ENCODE data around the gene ERBB4.
A peak's percentile ranks its signal among the peaks of the same experiment; 100 is the strongest.
"Not testable (repeated sequence)": the region's sequence is repeated elsewhere in the genome, so short reads cannot be mapped to it uniquely, and the experiment has no call there.

ERBB4 gene

DNA sequence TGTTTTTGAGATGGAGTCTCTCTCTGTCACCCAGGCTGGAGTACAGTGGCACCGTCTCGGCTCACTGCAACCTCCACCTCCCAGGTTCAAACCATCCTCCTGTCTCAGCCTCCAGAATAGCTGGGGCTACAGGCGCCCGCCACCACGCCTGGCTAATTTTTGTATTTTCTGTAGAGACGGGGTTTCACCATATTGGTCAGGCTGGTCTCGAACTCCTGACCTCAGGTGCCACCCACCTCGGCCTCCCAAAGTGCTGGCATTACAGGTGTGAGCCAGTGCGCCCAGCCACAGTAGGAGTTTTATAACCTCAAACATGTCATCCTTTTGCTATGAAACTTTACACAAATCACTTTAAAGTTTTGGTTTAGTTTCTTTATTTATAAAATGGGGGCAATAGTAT is 816.7 kb downstream of the ERBB4 start:
- DNase-seq (ENCODE audit: low spot score): not testable (repeated sequence)

- DNase-seq (ENCODE audit: low spot score): no peak
Observed at GRCh38 chr2:211709389-211709788, 829.2 kb downstream of the ERBB4 start.

- DNase-seq (ENCODE audit: low spot score): no peak
Observed at GRCh38 chr2:211692689-211693088, 845.9 kb downstream of the ERBB4 start.

GRCh38 chr2:211690736-211691135 is 847.9 kb downstream of the ERBB4 start:
- DNase-seq (ENCODE audit: low spot score): no peak

DNA sequence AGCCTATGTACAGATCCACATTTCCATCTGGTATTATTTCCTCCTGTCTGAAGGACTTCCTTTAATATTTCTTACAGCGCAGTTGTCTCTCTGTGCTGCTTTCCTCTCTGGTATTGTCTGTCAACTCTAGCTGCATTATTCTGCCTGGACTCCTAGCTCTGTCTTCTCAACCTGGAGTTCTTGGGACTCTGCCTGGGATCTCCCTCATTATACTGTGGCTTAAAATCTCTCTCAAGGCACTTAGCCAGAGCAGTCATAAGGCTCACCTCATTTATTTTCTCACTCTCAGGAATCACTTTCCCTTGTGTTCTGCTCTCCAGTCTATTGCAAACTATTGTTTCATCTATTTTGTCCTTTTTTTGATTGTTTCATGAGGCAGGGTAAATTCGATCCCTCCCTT is 850.4 kb downstream of the ERBB4 start:
- DNase-seq (ENCODE audit: low spot score): no peak

DNA sequence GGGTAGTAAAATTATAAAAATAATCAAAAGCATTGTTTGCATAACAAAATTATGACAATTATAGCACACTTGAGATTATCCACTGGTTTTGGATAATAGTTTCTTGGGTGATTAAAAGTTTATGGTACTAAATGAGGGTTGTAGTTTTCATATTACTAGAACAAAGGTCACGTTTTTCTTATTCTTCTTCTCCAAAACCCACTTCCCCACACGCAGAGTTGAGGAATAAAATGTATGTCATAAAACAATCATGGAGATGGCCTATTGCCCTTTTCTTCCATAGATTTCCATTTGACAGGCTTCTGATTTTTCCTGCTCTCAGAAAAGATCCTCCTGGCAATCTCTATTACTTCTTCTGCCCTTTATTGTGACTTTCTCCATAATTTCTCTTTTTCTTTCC is 863.9 kb downstream of the ERBB4 start:
- no peak for DNase-seq (ENCODE audit: low spot score)

DNA sequence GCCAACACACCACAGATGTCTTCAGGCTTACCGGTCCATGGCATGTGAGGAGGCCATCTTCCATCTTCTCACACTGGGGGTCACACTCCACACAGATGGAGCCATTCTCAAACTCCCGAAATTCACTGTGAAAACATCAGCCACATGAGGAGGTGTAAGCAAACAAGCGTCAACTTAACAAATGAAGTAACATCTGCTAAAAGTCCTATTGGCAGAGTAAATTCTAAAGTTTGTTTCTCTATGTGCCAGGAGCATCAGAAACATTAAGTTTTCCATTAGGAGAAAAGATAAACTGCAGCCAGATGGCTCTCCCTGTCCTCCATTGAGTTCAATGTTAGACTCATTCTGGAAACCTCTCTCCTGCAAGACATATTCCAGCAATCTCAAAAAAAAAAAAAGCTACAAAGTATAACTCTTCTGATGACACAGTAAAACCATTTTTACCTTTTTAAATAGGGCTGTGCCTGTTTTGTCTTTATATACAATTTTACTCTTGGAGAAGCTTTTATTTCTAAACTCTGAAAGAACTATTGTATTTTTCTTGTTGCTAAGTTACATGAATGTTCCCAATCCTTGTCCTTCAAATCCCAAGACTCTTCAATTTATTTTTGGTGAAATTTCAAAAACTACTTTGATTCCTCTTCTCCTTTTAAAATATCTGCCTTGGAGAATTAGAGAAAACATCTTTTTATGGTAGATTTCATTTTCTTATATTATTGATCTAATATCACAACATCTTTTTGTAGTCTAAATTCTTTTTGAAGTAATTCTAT is 865.3 kb downstream of the ERBB4 start:
- DNase-seq (ENCODE audit: low spot score): no peak

DNA sequence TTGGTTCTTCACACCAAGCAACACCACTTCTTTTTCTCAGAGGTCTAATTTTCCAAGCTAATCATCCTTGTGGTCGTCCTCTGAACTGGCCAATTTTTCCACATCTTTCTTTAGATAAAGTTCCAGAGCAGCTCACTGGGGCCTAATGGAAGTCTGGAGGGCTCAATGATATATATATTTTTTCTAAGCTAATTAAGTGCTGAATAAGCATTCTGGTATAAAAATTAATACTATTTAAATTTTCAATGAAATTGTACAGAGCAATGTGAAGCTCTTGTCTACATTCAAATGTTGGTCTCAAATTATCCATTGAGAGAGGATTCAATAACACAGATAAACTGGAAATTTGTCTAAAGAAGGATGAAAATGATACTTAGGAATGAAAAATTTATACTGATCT is 866.6 kb downstream of the ERBB4 start:
- no peak for DNase-seq (ENCODE audit: low spot score)

DNA sequence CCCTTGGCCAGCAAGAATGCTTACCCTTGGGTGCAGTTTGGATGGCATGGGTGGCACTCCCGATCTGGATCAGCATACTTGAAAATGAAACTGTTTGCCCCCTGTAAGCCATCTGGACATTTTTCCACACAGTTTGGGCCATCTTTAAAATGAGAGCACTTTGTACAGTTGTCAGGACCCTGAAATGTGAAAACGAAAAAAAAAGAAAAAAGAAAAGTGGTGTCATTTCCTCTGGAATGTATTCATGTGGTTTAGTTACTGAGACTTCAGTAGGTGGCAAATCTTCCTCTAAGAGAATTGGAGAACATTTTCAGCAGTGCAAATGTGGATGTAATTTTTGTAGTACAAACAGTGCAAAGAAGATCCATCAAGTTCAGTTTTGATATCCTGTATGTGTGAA is 873.3 kb downstream of the ERBB4 start:
- DNase-seq (ENCODE audit: low spot score): no peak

GRCh38 chr2:211664321-211664720 is 874.3 kb downstream of the ERBB4 start:
- no peak for DNase-seq (ENCODE audit: low spot score)

- no peak for DNase-seq (ENCODE audit: low spot score)
Observed at GRCh38 chr2:211654211-211654780, 884.3 kb downstream of the ERBB4 start.

DNA sequence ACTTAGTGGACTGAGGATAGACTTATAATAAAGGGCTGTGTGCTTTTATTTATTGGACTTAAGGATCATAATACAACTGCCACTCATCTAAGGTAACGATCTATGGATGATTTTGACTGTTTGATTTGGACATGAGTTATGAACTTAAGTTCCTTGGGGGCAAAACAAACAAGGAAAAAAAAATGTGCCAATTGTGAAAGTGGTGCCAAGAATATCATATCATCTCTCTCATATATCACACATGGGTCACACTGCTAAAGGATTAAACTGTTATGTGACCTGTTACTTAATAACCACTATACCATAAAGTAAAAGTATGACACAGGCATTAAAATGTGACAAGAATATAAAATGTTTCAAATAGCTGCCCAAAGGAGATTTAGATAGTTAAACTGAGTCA is 886.3 kb downstream of the ERBB4 start:
- no peak for DNase-seq (ENCODE audit: low spot score)

DNA sequence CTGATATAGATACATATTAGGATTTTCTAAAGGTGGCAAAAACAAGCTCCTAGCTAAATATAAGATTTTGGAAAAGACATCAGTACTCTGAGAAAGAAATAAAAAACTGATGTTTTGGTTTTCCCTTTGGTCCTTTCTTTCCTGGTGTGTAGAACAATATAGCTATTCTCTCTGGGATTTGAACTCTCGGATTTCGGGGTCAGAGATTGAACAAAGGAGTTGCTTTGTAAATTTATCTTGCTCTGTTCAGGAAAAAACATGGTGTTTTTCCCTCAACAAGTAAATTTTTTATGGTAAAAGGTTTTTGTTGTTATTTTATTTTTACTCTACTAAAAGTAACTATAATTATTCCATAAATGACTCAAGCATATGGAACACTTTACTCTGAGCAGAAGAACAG is 889.3 kb downstream of the ERBB4 start:
- DNase-seq (ENCODE audit: low spot score): no peak

DNA sequence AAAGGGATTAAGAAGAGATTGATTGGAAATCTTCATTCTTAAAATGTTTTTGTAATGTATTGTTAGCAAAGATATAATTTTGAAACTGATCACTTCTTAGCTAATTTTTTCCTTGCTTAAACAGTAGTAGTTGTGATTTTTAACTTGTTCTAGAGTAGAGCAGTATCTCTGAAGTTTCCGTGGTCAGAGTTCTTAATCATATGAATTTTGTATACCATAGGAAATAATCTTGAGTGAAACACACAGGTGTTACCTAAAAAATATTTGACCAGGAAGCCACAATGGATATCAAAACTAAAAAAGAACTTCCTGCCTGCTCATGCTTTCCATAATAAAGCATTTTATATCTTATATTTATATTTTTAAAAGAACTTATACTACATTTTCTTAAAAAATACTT is 907.1 kb downstream of the ERBB4 start:
- no peak for DNase-seq (ENCODE audit: low spot score)

DNA sequence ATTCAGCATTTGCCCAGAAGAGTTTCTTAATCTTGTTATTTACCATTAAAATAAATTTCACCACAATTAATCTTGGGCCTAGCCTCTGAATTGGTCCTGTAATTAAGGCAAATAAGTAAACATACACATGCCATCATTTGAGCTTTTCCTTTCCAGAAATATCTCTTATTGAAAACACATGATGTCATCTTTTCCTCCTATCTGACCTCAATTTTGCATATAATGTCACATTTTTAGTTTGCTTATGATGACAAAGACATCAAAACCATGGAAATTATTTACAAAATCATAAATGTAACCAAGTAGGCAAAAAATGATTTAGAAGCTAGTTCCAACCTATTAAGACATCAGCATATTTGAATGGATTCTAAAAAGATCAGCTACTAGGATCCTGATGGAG is 915.5 kb downstream of the ERBB4 start:
- no peak for DNase-seq (ENCODE audit: low spot score)

DNA sequence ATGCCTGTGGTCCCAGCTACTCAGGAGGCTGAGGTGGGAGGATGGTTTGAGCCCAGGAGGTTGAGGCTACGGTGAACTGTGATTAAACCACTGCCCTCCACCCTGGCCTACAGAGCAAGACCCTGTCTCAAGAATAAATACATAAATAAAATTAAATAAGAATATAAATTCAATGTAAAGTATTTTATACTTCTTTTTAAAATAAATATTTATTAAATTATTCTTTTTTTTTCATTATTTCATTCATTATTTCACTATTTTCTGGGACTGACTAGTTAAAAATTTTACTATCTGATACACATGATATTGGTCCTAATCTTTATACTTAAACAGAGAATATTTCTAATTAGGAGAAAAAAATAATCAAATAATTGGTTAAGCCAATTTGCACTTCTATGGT is 917.6 kb downstream of the ERBB4 start:
- DNase-seq (ENCODE audit: low spot score): no peak

DNA sequence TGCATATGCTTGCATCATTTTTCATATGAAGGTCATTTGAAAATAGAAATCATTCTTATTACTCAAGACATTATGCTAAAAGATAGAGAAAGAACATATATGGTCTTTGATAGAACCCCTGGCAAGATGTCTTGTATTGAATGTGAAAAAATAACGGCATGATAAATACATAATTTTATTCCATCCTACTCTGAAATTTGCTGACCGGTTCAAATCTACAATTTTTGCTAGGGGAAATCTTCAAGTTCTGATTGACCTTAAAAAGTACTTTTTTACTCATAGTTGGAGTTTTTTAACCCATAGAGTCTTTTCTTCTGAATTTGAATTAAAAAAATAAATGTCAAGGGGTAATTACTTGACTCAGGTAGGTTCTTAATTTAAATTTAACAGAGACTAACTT is 920.8 kb downstream of the ERBB4 start:
- no peak for DNase-seq (ENCODE audit: low spot score)

DNA sequence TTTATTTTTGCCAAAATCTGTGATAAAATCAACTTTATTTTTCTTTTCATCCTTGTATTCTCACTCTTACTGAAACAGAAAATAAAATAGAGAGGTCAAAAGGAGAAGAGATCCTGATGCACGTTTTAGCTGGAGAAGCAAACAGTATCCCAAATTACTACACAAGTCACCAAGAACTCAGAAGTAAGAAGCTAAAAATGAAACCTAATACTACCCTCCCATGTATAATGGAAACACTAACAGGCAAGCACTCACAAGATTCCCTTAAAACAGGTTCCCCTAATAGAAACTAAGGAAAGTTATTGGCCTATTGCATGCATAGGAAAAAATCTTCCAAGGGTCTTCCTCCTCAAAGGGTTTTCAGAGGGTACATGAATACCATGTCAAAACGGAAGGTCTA is 927.0 kb downstream of the ERBB4 start:
- DNase-seq (ENCODE audit: low spot score): no peak

- peak; percentile 24 for DNase-seq (ENCODE audit: low spot score)
Observed at GRCh38 chr2:211611061-211611518, 927.5 kb downstream of the ERBB4 start.

DNA sequence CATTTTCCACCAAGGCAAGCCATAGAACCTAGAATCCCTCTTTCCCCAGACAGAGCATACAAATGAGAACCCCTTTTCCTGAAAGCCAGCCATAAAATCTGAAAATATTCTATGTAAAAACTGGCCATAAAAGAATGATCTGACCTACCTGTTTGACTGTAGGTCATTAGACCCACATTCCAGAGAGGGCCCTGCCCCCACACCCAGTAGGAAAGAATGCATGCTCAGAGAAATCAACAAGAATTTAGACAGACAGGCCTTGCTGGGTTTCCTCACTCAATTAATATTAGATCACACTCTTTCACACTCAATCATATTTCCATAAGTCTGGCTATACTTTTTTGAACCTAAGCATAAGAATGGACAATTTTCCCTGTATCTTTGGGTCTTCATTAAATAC is 929.5 kb downstream of the ERBB4 start:
- DNase-seq (ENCODE audit: low spot score): no peak

DNA sequence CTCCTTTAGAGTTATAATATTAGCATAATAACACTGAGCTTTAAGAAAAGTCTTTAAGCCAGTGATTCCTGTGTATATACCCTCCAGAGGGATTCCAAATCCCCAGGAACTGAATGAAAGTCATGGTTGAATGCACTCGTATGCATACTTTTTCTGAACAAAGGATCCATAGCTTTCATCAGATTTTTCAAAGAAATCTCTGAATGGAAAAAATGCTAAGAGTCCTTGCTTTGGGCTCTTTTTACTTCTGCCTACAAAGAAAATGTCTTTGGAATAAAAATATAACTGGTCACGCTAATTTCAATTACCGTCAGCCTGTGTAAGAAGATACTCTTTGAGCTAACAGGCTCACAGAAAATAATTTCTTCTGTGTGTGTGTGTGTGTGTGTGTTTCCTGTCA is 939.5 kb downstream of the ERBB4 start:
- no peak for DNase-seq (ENCODE audit: low spot score)

- no peak for DNase-seq (ENCODE audit: low spot score)
Observed at GRCh38 chr2:211598238-211598637, 940.4 kb downstream of the ERBB4 start.

- DNase-seq (ENCODE audit: low spot score): not testable (repeated sequence)
Observed at GRCh38 chr2:211592006-211592405, 946.6 kb downstream of the ERBB4 start.

GRCh38 chr2:211591426-211591825 is 947.2 kb downstream of the ERBB4 start:
- DNase-seq (ENCODE audit: low spot score): no peak
